Right renal cortex interstitium (tissue), 3 donors: Measurements from ENCODE around the gene AGBL1. TPM values are rescaled to one million over a fixed set of nuclear protein-coding genes. Genes with fewer than 3 reads are reported as not detected.

ENCODE experiments used
- DNase-seq, 3 donors: peaks; one replicate each; pipeline ENCODE4 v3.0.0-alpha.2; 2013; ENCODE audit warnings: low read depth in 3 of 3, low spot score in 2 of 3
- polyA plus RNA-seq, 3 donors: library from polyadenylated mRNA; unstranded; fragments of 120-200 nt; gene quantifications; one replicate each; pipeline ENCODE4 v1.2.1, GENCODE V29; 2013; ENCODE audit not compliant: insufficient read length in 3 of 3

The AGBL1 gene
- under 1 TPM; 0.08 to 0.10 (median 0.08) TPM for polyA plus RNA-seq

GRCh38 chr15:86079508-86080266, at the start of gene AGBL1:
Gene AGBL1 (plus strand): TSS chr15:86079871.
- no peak for DNase-seq

- DNase-seq: no peak
These were observed 44.8 kb upstream of the AGBL1 start for GRCh38 chr15:86034904-86035303.

GRCh38 chr15:86036243-86036642, 43.4 kb upstream of the AGBL1 start:
- no peak for DNase-seq

GRCh38 chr15:86038491-86038890, 41.2 kb upstream of the AGBL1 start:
- no peak for DNase-seq

GRCh38 chr15:86040356-86041033, 39.2 kb upstream of the AGBL1 start:
- DNase-seq: no peak

- DNase-seq: peak in 2 of 3 donors; percentile 8 to 10
These were observed 38.3 kb upstream of the AGBL1 start for GRCh38 chr15:86041399-86041798.

GRCh38 chr15:86042226-86042625, 37.4 kb upstream of the AGBL1 start:
- DNase-seq: no peak

- DNase-seq: no peak
These were observed 34.7 kb upstream of the AGBL1 start for GRCh38 chr15:86044981-86045380.

- DNase-seq: no peak
These were observed 25.3 kb upstream of the AGBL1 start for GRCh38 chr15:86054338-86054737.

- no peak for DNase-seq
These were observed 24.0 kb upstream of the AGBL1 start for GRCh38 chr15:86055688-86056087.

GRCh38 chr15:86059851-86060250, 19.8 kb upstream of the AGBL1 start:
- no peak for DNase-seq

- DNase-seq: no peak
These were observed 19.0 kb upstream of the AGBL1 start for GRCh38 chr15:86060674-86061073.

- DNase-seq: no peak
These were observed 18.1 kb upstream of the AGBL1 start for GRCh38 chr15:86061581-86061980.

- no peak for DNase-seq
These were observed 16.9 kb upstream of the AGBL1 start for GRCh38 chr15:86062646-86063243.

GRCh38 chr15:86063356-86064095, 16.1 kb upstream of the AGBL1 start:
- no peak for DNase-seq

GRCh38 chr15:86064326-86064725, 15.3 kb upstream of the AGBL1 start:
- no peak for DNase-seq

- no peak for DNase-seq
These were observed 13.4 kb upstream of the AGBL1 start for GRCh38 chr15:86066174-86066834.

- DNase-seq: no peak
These were observed 6.4 kb upstream of the AGBL1 start for GRCh38 chr15:86073281-86073680.

GRCh38 chr15:86076468-86076867, 3.2 kb upstream of the AGBL1 start:
- no peak for DNase-seq

- DNase-seq: no peak
These were observed 2.6 kb upstream of the AGBL1 start for GRCh38 chr15:86077070-86077469.

- no peak for DNase-seq
These were observed 631 bp downstream of the AGBL1 start for GRCh38 chr15:86080302-86080701.
